Pulmonary artery endothelial cell (primary cell): ENCODE data around the gene STK11. TPM values are rescaled to one million over a fixed set of nuclear protein-coding genes. Genes with fewer than 3 reads are reported as not detected.

ENCODE experiments used
- DNase-seq: peaks from one replicate; pipeline ENCODE4 v3.0.0-alpha.2; 2011; ENCODE audit warnings: low read depth, low spot score
- total RNA-seq: library from RNA; depleted of rRNA; stranded (reverse); fragments of >200 nt; gene quantifications from 2 replicates; pipeline ENCODE4 v1.2.3, GENCODE V29; 2014

The STK11 gene
- total RNA-seq, 1 donor from 2014 or later = 100 TPM

- DNase-seq = no peak
These were observed 54.5 kb downstream of the STK11 start for GRCh38 chr19:1259876-1260748.

- DNase-seq = no peak
These were observed 55.4 kb downstream of the STK11 start for GRCh38 chr19:1260749-1261537.

- DNase-seq = no peak
These were observed 55.9 kb downstream of the STK11 start for GRCh38 chr19:1261538-1261797.

GRCh38 chr19:1261798-1262622, 56.4 kb downstream of the STK11 start:
- DNase-seq = no peak

DNA sequence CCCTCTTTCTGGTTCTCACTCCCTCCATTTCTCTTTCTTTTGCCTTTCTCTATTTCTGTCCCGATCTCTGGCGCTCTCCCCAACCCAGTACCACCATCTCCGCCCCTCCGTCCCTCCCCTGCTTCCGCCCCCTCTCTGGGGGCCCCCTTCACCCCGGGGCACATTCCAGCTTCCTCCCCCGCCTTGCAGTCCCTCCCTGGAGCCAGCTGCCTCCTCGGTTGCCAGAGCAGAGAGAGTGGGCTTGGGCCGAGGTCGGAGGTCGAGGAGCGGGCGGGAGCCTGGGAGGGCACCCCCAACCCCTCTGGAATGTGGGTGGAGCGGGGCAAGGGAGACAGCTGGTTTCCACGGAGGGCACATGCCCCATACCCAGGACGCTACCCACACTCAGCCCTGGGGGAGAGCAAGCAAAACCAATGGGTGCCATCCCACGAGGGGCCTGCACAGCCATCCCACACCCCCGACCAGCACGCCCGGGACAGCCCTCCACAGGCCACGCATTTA, 57.1 kb downstream of the STK11 start:
- DNase-seq = no peak

GRCh38 chr19:1263188-1263587, 57.6 kb downstream of the STK11 start:
- DNase-seq = no peak

DNA sequence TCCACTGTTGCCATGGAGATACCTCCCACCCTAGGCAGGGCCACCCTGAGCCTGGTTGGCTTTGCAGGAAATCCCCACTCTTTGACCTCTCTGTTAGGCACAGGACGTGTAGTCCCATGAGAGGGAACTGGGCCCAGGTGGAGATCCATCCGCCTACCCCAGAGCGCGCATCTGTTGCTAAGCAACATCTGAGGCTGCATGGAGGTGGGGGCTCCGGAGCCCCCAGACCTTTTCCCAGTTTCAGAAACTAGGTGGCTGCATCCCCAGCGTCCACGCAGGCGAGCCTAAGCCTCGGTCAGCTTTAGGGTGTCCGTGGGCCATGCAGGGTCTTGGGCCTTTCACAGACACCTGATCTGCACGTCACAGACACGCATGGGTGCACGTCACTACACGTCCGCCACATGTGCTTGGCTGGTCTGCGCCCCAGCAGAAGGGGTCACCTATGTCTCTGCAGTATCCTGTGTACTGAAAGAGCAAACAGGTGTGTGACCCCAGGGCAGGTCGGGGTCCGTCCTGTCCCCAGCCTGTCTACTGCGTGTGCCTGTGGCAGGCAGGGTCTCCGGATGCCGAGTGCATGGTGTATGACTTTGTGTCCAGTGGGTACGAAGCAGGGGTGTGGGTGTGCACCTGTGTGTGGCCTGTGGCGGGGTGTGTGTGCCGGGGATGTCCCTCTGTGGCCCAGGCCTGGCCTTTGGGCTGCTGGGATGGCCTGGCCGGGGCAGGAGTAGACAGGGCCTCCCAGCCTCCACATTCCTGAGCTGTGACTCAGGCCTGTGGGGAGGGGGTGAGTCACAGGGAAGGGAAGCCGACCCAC, 59.4 kb downstream of the STK11 start:
- DNase-seq = no peak

GRCh38 chr19:1265615-1266128, 60.1 kb downstream of the STK11 start:
- DNase-seq = no peak

GRCh38 chr19:1266129-1266915, 60.7 kb downstream of the STK11 start:
- DNase-seq = no peak

- DNase-seq = no peak
These were observed 61.4 kb downstream of the STK11 start for GRCh38 chr19:1266916-1267476.

GRCh38 chr19:1267477-1268225, 62.1 kb downstream of the STK11 start:
- DNase-seq = no peak

- DNase-seq = no peak
These were observed 62.9 kb downstream of the STK11 start for GRCh38 chr19:1268226-1269064.

DNA sequence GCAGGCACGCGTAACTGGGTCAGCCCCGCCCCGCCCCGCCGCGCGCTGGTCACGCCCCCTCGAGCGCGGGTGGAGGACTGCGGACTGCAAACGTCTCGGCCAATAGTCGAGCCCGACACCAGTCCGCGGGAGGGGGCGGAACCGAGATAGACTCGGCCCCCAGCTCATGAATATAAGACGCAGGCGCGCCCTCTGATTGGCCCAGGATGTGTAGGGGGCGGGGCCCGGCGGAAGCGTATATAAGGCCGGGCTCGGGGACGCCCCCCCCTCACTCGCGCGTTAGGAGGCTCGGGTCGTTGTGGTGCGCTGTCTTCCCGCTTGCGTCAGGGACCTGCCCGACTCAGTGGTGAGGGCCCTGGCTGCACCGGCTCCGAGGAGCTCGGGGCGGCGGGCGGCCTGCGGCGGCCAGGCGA, 63.5 kb downstream of the STK11 start, which contains the start of gene CIRBP:
TSS of gene CIRBP (plus strand) at position 268 of the 413 bp plus-strand sequence. CDS start 1,602 bp downstream, outside the sequence.
- DNase-seq = peak; percentile 95

DNA sequence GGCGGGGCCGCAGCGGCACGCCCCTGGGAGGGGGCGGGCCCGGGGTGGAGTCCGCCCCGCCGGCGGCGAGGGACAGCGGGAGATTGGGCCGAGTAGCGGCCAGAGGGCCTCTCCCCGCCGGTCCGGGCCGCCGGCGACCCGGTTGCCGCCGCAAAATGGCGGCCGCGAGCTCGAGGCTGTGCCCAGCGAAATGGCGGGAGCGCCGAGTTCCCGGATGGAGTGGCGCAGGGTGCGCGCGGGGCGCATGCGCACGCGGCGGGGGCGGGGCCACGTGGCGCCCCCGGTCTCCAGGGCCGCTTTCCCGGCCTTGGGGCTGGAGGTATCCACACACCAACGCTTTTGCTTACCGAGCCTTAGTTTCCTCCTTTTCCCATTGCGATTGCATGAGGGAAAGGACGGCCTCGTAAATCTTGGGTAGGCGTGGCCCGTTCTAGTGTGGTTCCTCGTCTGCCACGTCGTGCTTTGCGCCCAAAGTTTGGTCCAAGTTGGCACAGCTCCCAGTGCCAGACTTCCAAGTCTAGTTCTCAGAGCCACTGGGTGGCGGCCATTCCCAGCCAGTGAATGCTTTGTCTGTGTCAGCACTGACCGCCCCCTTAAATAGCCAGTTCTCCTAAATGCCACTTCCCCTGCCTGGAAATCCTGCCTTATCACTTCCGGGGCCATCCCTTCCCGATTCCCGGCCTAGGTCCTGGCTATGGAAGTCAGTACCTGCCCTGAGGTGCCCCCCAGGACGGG, 64.1 kb downstream of the STK11 start:
- DNase-seq = no peak

GRCh38 chr19:1270213-1270853, 64.8 kb downstream of the STK11 start:
- no peak for DNase-seq

- DNase-seq = no peak
These were observed 65.4 kb downstream of the STK11 start for GRCh38 chr19:1270854-1271527.
